Muscle layer of duodenum (tissue), 2 donors: ENCODE data around the gene MMP23B.

Source experiments
- H3K27ac ChIP-seq: one replicate; pipeline ENCODE4 v1.7.0; 2013; ENCODE audit warnings: mild to moderate bottlenecking, low read length
- H3K27me3 ChIP-seq: one replicate; pipeline ENCODE4 v1.7.0; 2013; ENCODE audit warnings: low read depth, mild to moderate bottlenecking, control low read depth, low read length
- H3K36me3 ChIP-seq, 2 donors: one replicate each; pipeline ENCODE4 v1.7.0; 2013; ENCODE audit warnings: low read length in 2 of 2, control low read depth in 1 of 2, mild to moderate bottlenecking in 1 of 2; ENCODE audit not compliant: insufficient read depth in 2 of 2, control insufficient read depth in 1 of 2
- H3K4me1 ChIP-seq, 2 donors: one replicate each; pipeline ENCODE4 v1.7.0; 2013; ENCODE audit warnings: low read length in 2 of 2, mild to moderate bottlenecking in 2 of 2, control low read depth in 1 of 2, moderate library complexity in 1 of 2; ENCODE audit not compliant: insufficient read depth in 2 of 2, control insufficient read depth in 1 of 2
- H3K4me3 ChIP-seq, 2 donors: one replicate each; pipeline ENCODE4 v1.7.0; 2013; ENCODE audit warnings: low read length in 2 of 2, low read depth in 1 of 2, mild to moderate bottlenecking in 1 of 2
- H3K9me3 ChIP-seq, 2 donors: one replicate each; pipeline ENCODE4 v1.7.0; 2013; ENCODE audit warnings: low read length in 2 of 2, control low read depth in 1 of 2, mild to moderate bottlenecking in 1 of 2; ENCODE audit not compliant: control insufficient read depth in 1 of 2
- donor health status: healthy.

Gene MMP23B

GRCh38 chr1:1604374-1605033, 27.5 kb upstream of the MMP23B start:
- Histone ChIP-seq H3K27ac (no peak overlapping the region), H3K4me3 (no peak overlapping the region), H3K4me1 (peaks cover 0 to 7% of the 10 kb centered on the region in 2 donors), H3K9me3 (no peaks in the 10 kb centered on the region), H3K36me3 (no peaks in the 10 kb centered on the region), H3K27me3 (peaks cover 4% of the 10 kb centered on the region)

GRCh38 chr1:1605034-1605591, 26.9 kb upstream of the MMP23B start:
- H3K27me3 ChIP-seq = peaks cover 4% of the 10 kb centered on the region
- no peak overlapping the region for H3K4me3 ChIP-seq

GRCh38 chr1:1605724-1606123, 26.2 kb upstream of the MMP23B start:
- Histone ChIP-seq H3K4me1 (peaks cover 0 to 10% of the 10 kb centered on the region in 2 donors), H3K27ac (no peak overlapping the region), H3K4me3 (no peak overlapping the region), H3K9me3 (no peaks in the 10 kb centered on the region), H3K36me3 (no peaks in the 10 kb centered on the region), H3K27me3 (peaks cover 2% of the 10 kb centered on the region)

More at GRCh38 chr1:1605034-1605591, 26.9 kb upstream of the MMP23B start:
- H3K9me3 ChIP-seq = no peaks in the 10 kb centered on the region
- H3K36me3 ChIP-seq = no peaks in the 10 kb centered on the region
- H3K27ac ChIP-seq = no peak overlapping the region
- peaks cover 0 to 10% of the 10 kb centered on the region in 2 donors for H3K4me1 ChIP-seq

GRCh38 chr1:1606232-1606631, 25.7 kb upstream of the MMP23B start:
- Histone ChIP-seq H3K9me3 (no peaks in the 10 kb centered on the region), H3K4me3 (no peak overlapping the region), H3K4me1 (peaks cover 0 to 14% of the 10 kb centered on the region in 2 donors), H3K27me3 (no peaks in the 10 kb centered on the region), H3K27ac (no peak overlapping the region), H3K36me3 (no peaks in the 10 kb centered on the region)

GRCh38 chr1:1609822-1610485, 22.0 kb upstream of the MMP23B start:
- no peaks in the 10 kb centered on the region for H3K36me3 ChIP-seq
- no peaks in the 10 kb centered on the region for H3K9me3 ChIP-seq
- peaks cover 6 to 28% of the 10 kb centered on the region in 2 donors for H3K4me1 ChIP-seq
- H3K4me3 ChIP-seq = no peak overlapping the region
- no peaks in the 10 kb centered on the region for H3K27me3 ChIP-seq
- no peak overlapping the region for H3K27ac ChIP-seq

- Histone ChIP-seq H3K9me3 (no peaks in the 10 kb centered on the region), H3K4me3 (no peak overlapping the region), H3K27me3 (no peaks in the 10 kb centered on the region), H3K27ac (no peak overlapping the region), H3K4me1 (peaks cover 6 to 29% of the 10 kb centered on the region in 2 donors), H3K36me3 (peaks cover 0 to 5% of the 10 kb centered on the region in 2 donors)
These were observed 21.2 kb upstream of the MMP23B start for GRCh38 chr1:1610796-1611195.

- Histone ChIP-seq H3K4me3 (no peak overlapping the region), H3K36me3 (peaks cover 0 to 7% of the 10 kb centered on the region in 2 donors), H3K27me3 (no peaks in the 10 kb centered on the region), H3K9me3 (no peaks in the 10 kb centered on the region), H3K27ac (no peak overlapping the region), H3K4me1 (peaks cover 6 to 38% of the 10 kb centered on the region in 2 donors)
These were observed 19.9 kb upstream of the MMP23B start for GRCh38 chr1:1612104-1612400.

GRCh38 chr1:1613509-1614082, 18.4 kb upstream of the MMP23B start:
- peak overlapping the region in 1 of 2 donors; percentile 73 for H3K4me3 ChIP-seq
- no peak overlapping the region for H3K27ac ChIP-seq
- H3K36me3 ChIP-seq = peaks cover 7 to 10% of the 10 kb centered on the region in 2 donors
- no peaks in the 10 kb centered on the region for H3K27me3 ChIP-seq
- no peaks in the 10 kb centered on the region for H3K9me3 ChIP-seq
- peaks cover 6 to 43% of the 10 kb centered on the region in 2 donors for H3K4me1 ChIP-seq

- H3K27ac ChIP-seq = no peak overlapping the region
- no peaks in the 10 kb centered on the region for H3K9me3 ChIP-seq
- peaks cover 7 to 10% of the 10 kb centered on the region in 2 donors for H3K36me3 ChIP-seq
- H3K27me3 ChIP-seq = no peaks in the 10 kb centered on the region
- peak overlapping the region; percentile 73 to 90 for H3K4me3 ChIP-seq
- H3K4me1 ChIP-seq = peaks cover 6 to 43% of the 10 kb centered on the region in 2 donors
These were observed 17.6 kb upstream of the MMP23B start for GRCh38 chr1:1614204-1614953.

GRCh38 chr1:1614954-1615255, 17.1 kb upstream of the MMP23B start:
- Histone ChIP-seq H3K4me1 (peaks cover 6 to 41% of the 10 kb centered on the region in 2 donors), H3K27me3 (no peaks in the 10 kb centered on the region), H3K36me3 (peaks cover 7 to 10% of the 10 kb centered on the region in 2 donors), H3K4me3 (peak overlapping the region; percentile 73 to 90), H3K27ac (peak overlapping the region; percentile 90), H3K9me3 (no peaks in the 10 kb centered on the region)
